ENCODE data around the gene SEC61B.

SEC61B gene

GRCh38 chr9:99184475-99185347, 37.4 kb upstream of the SEC61B start:
- peak overlapping the region; percentile 31 for H3K4me3 ChIP-seq (ENCODE audit: control insufficient read depth, low read depth, low read length)

GRCh38 chr9:99185348-99185632, 36.8 kb upstream of the SEC61B start:
- TF ChIP-seq CTCF (conservative IDR thresholded peaks at IDR 0.05; ENCODE audit: control insufficient read depth, insufficient read depth, low read depth, low read length): no peak
- H3K4me3 ChIP-seq (ENCODE audit: control insufficient read depth, low read depth, low read length): peak overlapping the region; percentile 31
- DNase-seq (ENCODE audit: low read depth): no peak

More at GRCh38 chr9:99184475-99185347, 37.4 kb upstream of the SEC61B start:
- peak; percentile 97 for TF ChIP-seq CTCF (conservative IDR thresholded peaks at IDR 0.05; ENCODE audit: control insufficient read depth, insufficient read depth, low read depth, low read length)
- DNase-seq (ENCODE audit: low read depth): peak; percentile 95

DNA sequence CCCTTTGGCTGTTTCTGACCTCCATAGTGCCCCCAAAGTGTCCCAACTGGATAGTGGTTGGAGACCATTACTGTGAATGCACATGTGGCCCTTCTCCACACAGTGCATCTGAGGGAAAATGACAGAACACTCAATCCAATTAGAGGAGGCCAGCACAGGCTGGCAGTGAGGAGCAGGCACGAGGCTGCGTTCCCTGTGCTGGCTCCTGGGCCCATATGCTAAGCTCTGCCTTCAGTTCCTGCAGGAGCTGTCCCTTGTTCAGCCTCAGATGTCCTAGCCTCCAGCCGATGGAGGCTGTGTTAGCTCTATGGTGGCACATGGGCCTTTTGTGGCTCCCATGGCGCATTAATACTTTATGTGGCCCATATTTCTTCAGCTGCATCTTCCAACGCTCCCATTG, 36.1 kb upstream of the SEC61B start:
- no peak overlapping the region for H3K4me3 ChIP-seq (ENCODE audit: control insufficient read depth, low read depth, low read length)
- no peak for DNase-seq (ENCODE audit: low read depth)
- TF ChIP-seq CTCF (conservative IDR thresholded peaks at IDR 0.05; ENCODE audit: control insufficient read depth, insufficient read depth, low read depth, low read length): no peak

DNA sequence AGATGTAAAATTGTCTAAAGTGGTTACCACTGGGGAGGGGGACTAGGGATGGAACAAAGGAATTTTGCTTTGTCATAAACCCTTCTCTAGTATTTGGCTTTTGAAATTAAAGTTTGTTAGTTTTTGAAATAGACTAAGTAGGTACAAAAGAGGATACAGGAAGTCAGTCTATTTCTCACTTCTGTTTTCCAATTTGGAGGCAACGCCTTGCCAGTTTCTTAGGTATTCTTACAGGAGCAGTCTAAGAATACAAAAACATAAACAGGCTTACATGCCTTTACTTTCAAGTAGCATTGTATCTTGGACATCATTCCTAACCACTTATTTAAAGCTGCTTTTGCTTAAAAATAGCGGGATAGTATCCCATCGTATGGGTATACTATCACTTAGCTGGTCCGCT, 34.8 kb upstream of the SEC61B start:
- DNase-seq (ENCODE audit: low read depth): no peak
- no peak overlapping the region for H3K4me3 ChIP-seq (ENCODE audit: control insufficient read depth, low read depth, low read length)
- TF ChIP-seq CTCF (conservative IDR thresholded peaks at IDR 0.05; ENCODE audit: control insufficient read depth, insufficient read depth, low read depth, low read length): no peak

GRCh38 chr9:99189186-99189585, 32.9 kb upstream of the SEC61B start:
- TF ChIP-seq CTCF (conservative IDR thresholded peaks at IDR 0.05; ENCODE audit: control insufficient read depth, insufficient read depth, low read depth, low read length): no peak
- no peak for DNase-seq (ENCODE audit: low read depth)
- H3K4me3 ChIP-seq (ENCODE audit: control insufficient read depth, low read depth, low read length): no peak overlapping the region

- no peak for TF ChIP-seq CTCF (conservative IDR thresholded peaks at IDR 0.05; ENCODE audit: control insufficient read depth, insufficient read depth, low read depth, low read length)
- no peak overlapping the region for H3K4me3 ChIP-seq (ENCODE audit: control insufficient read depth, low read depth, low read length)
- DNase-seq (ENCODE audit: low read depth): no peak
Observed at GRCh38 chr9:99189887-99190596, 32.0 kb upstream of the SEC61B start.
